Activated CD8-positive, alpha-beta memory T cell treated with anti-CD3 and anti-CD28 coated beads for 24 hours (primary cell): ENCODE data around the gene PRRT2.

Source experiments
- DNase-seq: peaks from one replicate; pipeline ENCODE4 v3.0.0-alpha.2; 2020

PRRT2 gene

GRCh38 chr16:29835926-29836325 is 23.9 kb downstream of the PRRT2 start:
- no peak for DNase-seq

- no peak for DNase-seq
Measured at GRCh38 chr16:29836623-29837022, 24.6 kb downstream of the PRRT2 start.

- no peak for DNase-seq
Measured at GRCh38 chr16:29837841-29838240, 25.8 kb downstream of the PRRT2 start.

GRCh38 chr16:29839822-29840221 is 27.8 kb downstream of the PRRT2 start:
- no peak for DNase-seq

GRCh38 chr16:29840240-29840639 is 28.2 kb downstream of the PRRT2 start:
- DNase-seq: no peak

GRCh38 chr16:29841631-29842030 is 29.6 kb downstream of the PRRT2 start:
- DNase-seq: no peak

GRCh38 chr16:29842732-29843346 is 30.8 kb downstream of the PRRT2 start:
- no peak for DNase-seq

GRCh38 chr16:29843931-29844330 is 31.9 kb downstream of the PRRT2 start:
- DNase-seq: no peak

- no peak for DNase-seq
Measured at GRCh38 chr16:29844575-29845331, 32.8 kb downstream of the PRRT2 start.

GRCh38 chr16:29845656-29846055 is 33.7 kb downstream of the PRRT2 start:
- no peak for DNase-seq

GRCh38 chr16:29848420-29849297 is 36.7 kb downstream of the PRRT2 start:
- DNase-seq: peak; percentile 92

GRCh38 chr16:29849505-29849904 is 37.5 kb downstream of the PRRT2 start:
- DNase-seq: no peak

- no peak for DNase-seq
Measured at GRCh38 chr16:29850998-29851397, 39.0 kb downstream of the PRRT2 start.

GRCh38 chr16:29852654-29853053 is 40.7 kb downstream of the PRRT2 start:
- no peak for DNase-seq

- DNase-seq: no peak
Measured at GRCh38 chr16:29854520-29855100, 42.6 kb downstream of the PRRT2 start.

- DNase-seq: no peak
Measured at GRCh38 chr16:29857133-29857760, 45.3 kb downstream of the PRRT2 start.

- no peak for DNase-seq
Measured at GRCh38 chr16:29858149-29858849, 46.3 kb downstream of the PRRT2 start.

GRCh38 chr16:29858974-29859373 is 47.0 kb downstream of the PRRT2 start:
- no peak for DNase-seq

- no peak for DNase-seq
Measured at GRCh38 chr16:29860218-29860617, 48.2 kb downstream of the PRRT2 start.

GRCh38 chr16:29862383-29862883 is 50.4 kb downstream of the PRRT2 start:
- no peak for DNase-seq

GRCh38 chr16:29862884-29863668 is 51.1 kb downstream of the PRRT2 start, which contains the start of gene CDIPT:
Gene CDIPT, minus strand, starts transcription at chr16:29863226. Its CDS starts 369 bp downstream, at chr16:29862857.
- DNase-seq: peak; percentile 95
